ENCODE data around the gene MTAP. TPM values are rescaled to one million over a fixed set of nuclear protein-coding genes. Genes with fewer than 3 reads are reported as not detected.

MTAP gene
- total RNA-seq, 2 experiments from 2014 or later = 70.2 to 73.9 TPM

DNA sequence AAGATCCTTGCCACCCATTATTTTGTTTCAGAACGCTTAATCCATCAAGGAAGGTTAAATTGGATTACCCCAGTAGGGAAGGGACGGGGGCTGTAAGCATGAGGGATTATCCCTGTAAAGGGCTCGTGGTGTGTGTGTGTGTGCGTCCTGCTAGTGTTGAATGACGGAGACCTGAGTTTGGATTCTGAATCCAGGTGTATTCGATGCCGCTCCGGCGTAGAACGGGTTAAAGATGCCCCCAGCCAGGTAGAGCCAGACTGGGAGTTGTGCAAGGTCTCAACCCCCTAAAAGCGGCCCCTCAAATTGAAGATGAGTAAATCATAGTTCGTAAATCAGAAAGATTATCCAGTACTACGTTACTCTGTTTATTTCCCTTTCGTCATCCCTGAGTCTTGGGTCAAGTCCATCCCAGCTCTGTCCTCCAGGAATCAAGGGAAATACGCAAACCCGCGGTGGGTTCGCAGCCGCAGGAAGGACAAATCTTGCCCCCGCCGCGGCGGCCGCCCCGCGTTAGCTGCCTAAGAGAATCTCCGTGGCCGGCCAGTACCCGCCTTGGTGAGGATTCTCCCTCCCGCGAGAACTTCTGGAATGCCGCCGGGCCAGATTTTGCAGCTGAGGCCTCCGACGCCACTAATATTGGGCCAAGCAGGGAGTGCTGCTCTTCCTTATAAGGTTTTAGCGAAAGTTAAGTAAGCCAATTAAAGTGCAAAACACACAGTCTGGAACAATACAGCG is 586 bp upstream of the MTAP start:
- ATAC-seq = peak; percentile 6
- H3K4me3 Mint-ChIP-seq = peak overlapping the region; percentile 99
- POLR2A ChIA-PET = interaction anchor here (0.8 kb wide), 1 partner anchor 278 kb away, joined by 3 read pairs; no protein-coding TSS in a partner anchor
- TF ChIP-seq, protein P1, sequence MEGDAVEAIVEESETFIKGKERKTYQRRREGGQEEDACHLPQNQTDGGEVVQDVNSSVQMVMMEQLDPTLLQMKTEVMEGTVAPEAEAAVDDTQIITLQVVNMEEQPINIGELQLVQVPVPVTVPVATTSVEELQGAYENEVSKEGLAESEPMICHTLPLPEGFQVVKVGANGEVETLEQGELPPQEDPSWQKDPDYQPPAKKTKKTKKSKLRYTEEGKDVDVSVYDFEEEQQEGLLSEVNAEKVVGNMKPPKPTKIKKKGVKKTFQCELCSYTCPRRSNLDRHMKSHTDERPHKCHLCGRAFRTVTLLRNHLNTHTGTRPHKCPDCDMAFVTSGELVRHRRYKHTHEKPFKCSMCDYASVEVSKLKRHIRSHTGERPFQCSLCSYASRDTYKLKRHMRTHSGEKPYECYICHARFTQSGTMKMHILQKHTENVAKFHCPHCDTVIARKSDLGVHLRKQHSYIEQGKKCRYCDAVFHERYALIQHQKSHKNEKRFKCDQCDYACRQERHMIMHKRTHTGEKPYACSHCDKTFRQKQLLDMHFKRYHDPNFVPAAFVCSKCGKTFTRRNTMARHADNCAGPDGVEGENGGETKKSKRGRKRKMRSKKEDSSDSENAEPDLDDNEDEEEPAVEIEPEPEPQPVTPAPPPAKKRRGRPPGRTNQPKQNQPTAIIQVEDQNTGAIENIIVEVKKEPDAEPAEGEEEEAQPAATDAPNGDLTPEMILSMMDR (IDR thresholded peaks at IDR 0.05) = no peak
- no peaks in the 10 kb centered on the region for H3K9me3 Mint-ChIP-seq
- peaks cover 17% of the 10 kb centered on the region for H3K27me3 Mint-ChIP-seq
- H3K27ac Mint-ChIP-seq = peak overlapping the region; percentile 99
- peak; percentile 31 for DNase-seq
- CTCF ChIA-PET = interaction anchor here (0.7 kb wide), 1 partner anchor 207 kb away, joined by 3 read pairs; no protein-coding TSS in a partner anchor
- H3K4me1 Mint-ChIP-seq (ENCODE audit: low read depth) = peaks cover 38% of the 10 kb centered on the region
- intact Hi-C loops (cut with micrococcal nuclease) = no loop called here
- peaks cover 30% of the 10 kb centered on the region for H3K36me3 Mint-ChIP-seq (ENCODE audit: low read depth)

DNA sequence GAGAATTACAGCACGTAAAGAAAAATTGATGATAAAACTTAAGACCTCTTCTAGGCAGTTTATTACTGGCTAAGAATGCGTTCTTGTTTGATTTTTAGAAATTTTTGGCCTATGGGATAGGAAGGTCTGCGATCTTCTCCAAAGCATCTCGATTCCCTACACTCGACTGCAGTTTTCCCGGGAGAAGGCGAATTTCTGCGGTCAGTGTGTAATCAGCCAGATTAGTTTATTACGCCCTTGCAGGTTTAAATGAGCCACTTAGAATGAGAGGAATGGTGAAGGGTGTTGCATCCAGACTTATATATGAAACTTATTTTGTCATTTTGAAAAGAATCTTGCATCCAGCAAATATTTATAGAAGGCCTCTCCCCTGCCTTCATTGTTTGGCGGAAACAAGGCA is 1.2 kb downstream of the MTAP start:
- ChIA-PET CTCF (interaction anchor here (0.7 to 1.7 kb wide), 5 partner anchors 8 to 312 kb away, joined by 3 to 9 read pairs (median 4); partner anchors contain the start of genes CDKN2A and CDKN2B-AS1), POLR2A (interaction anchor here (0.6 to 1.4 kb wide), 3 partner anchors 42 to 189 kb away, joined by 3 to 4 read pairs (median 3); no protein-coding TSS in a partner anchor)
- intact Hi-C loops (cut with micrococcal nuclease) = no loop called here
- TF ChIP-seq, protein P1 (IDR thresholded peaks at IDR 0.05) = no peak
- no peaks in the 10 kb centered on the region for H3K9me3 Mint-ChIP-seq
- peaks cover 6% of the 10 kb centered on the region for H3K27me3 Mint-ChIP-seq
- peaks cover 30% of the 10 kb centered on the region for H3K36me3 Mint-ChIP-seq (ENCODE audit: low read depth)
- ATAC-seq (no peak), DNase-seq (no peak)
- peak overlapping the region; percentile 99 for H3K27ac Mint-ChIP-seq
- peaks cover 45% of the 10 kb centered on the region for H3K4me1 Mint-ChIP-seq (ENCODE audit: low read depth)
- H3K4me3 Mint-ChIP-seq = peak overlapping the region; percentile 99

DNA sequence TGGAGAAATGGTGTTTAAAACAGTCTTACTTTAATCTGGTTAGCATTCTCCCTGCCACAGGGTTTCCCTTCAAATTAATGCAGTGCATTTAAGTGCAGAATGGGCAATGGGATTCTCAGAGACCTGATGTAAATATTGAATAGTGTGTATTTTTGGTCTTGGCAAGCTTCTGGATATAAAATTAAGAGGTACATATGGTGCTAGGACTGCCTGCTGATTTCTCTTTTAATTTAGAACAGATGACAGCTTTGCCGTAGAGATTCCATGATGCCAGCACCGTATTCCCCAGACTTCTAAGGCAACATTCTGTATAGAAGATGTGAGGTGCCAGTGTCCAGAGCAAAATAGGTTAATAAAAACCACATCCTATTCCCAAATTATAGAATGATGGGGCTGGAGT is 1.9 kb downstream of the MTAP start:
- peak overlapping the region; percentile 99 for H3K27ac Mint-ChIP-seq
- ChIA-PET POLR2A (no interaction called here), CTCF (interaction anchor here (1.2 to 2.1 kb wide), 5 partner anchors 8 to 338 kb away, joined by 3 to 9 read pairs (median 6); partner anchors contain the start of gene CDKN2B)
- H3K9me3 Mint-ChIP-seq = no peaks in the 10 kb centered on the region
- intact Hi-C loops (cut with micrococcal nuclease) = no loop called here
- H3K27me3 Mint-ChIP-seq = peaks cover 5% of the 10 kb centered on the region
- ATAC-seq = no peak
- H3K36me3 Mint-ChIP-seq (ENCODE audit: low read depth) = peaks cover 30% of the 10 kb centered on the region
- H3K4me3 Mint-ChIP-seq = peak overlapping the region; percentile 99
- TF ChIP-seq, protein P1 (IDR thresholded peaks at IDR 0.05) = no peak
- no peak for DNase-seq
- H3K4me1 Mint-ChIP-seq (ENCODE audit: low read depth) = peaks cover 50% of the 10 kb centered on the region

DNA sequence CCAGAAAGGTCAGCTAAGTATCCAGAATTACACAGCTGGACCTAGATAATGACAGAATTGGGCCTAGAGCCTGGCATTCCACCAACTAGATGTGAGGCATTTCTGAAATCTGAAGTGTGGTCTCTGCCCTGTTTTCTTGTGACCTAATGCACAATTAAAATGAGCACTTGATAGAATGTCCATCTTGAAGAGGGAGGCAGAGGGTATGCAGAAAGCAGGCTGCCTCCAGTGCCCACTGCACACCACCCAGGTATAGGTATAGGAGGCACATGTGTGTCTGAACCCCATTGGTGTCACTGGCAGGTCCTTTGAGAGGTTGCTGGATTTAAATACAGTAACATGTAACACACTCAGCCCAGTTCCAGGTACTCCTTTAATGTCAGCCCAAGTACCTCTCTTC is 2.4 kb downstream of the MTAP start:
- no peak for ATAC-seq
- peaks cover 32% of the 10 kb centered on the region for H3K36me3 Mint-ChIP-seq (ENCODE audit: low read depth)
- peaks cover 53% of the 10 kb centered on the region for H3K4me1 Mint-ChIP-seq (ENCODE audit: low read depth)
- POLR2A ChIA-PET = no interaction called here
- no peaks in the 10 kb centered on the region for H3K9me3 Mint-ChIP-seq
- H3K4me3 Mint-ChIP-seq = peak overlapping the region; percentile 99
- H3K27ac Mint-ChIP-seq = peak overlapping the region; percentile 81
- CTCF ChIA-PET = interaction anchor here (1.2 to 2.1 kb wide), 4 partner anchors 12 to 439 kb away, joined by 3 to 9 read pairs (median 4); partner anchors contain the start of gene CDKN2B
- peaks cover 5% of the 10 kb centered on the region for H3K27me3 Mint-ChIP-seq
- no peak for DNase-seq
- TF ChIP-seq, protein P1 (IDR thresholded peaks at IDR 0.05) = no peak
- intact Hi-C loops (cut with micrococcal nuclease) = no loop called here

DNA sequence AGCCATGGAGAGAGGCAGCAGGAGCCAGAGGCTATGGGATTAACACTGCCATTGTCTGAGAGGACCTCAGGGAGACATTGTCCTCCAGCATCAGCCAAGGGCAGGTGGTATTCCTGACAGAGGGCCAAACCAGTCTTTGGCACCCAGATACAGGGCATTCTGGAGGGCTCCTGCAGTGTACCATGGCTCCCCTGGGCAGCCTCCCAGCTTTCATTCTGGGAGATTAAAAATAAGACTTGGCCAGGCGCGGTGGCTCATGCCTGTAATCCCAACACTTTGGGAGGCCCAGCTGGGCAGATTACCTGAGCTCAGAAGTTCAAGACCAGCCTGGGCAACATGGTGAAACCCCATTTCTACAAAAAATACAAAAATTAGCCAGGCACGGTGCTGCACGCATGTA is 4.2 kb downstream of the MTAP start:
- H3K27me3 Mint-ChIP-seq = no peaks in the 10 kb centered on the region
- POLR2A ChIA-PET = interaction anchor here (1.4 kb wide), 1 partner anchor 9 kb away, joined by 4 read pairs; no protein-coding TSS in a partner anchor
- peak overlapping the region; percentile 60 for H3K27ac Mint-ChIP-seq
- peaks cover 39% of the 10 kb centered on the region for H3K36me3 Mint-ChIP-seq (ENCODE audit: low read depth)
- H3K4me3 Mint-ChIP-seq = no peak overlapping the region
- no peaks in the 10 kb centered on the region for H3K9me3 Mint-ChIP-seq
- no peak for DNase-seq
- intact Hi-C loops (cut with micrococcal nuclease) = no loop called here
- peaks cover 57% of the 10 kb centered on the region for H3K4me1 Mint-ChIP-seq (ENCODE audit: low read depth)
- no peak for ATAC-seq
- TF ChIP-seq, protein P1 (IDR thresholded peaks at IDR 0.05) = no peak
- CTCF ChIA-PET = interaction anchor here (8.3 kb wide), 1 partner anchor 233 kb away, joined by 149 read pairs; no protein-coding TSS in a partner anchor

Measured in activated CD8-positive, alpha-beta T cell treated with anti-CD3 and anti-CD28 coated beads for 36 hours (primary cell).